ENCODE results near the gene C18orf63. TPM values are rescaled to one million over a fixed set of nuclear protein-coding genes. Genes with fewer than 3 reads are reported as not detected.

Gene C18orf63
- total and polyA plus RNA-seq, 2 of the 4 experiments (the other 2 are of a cell fraction) = not detected

DNA sequence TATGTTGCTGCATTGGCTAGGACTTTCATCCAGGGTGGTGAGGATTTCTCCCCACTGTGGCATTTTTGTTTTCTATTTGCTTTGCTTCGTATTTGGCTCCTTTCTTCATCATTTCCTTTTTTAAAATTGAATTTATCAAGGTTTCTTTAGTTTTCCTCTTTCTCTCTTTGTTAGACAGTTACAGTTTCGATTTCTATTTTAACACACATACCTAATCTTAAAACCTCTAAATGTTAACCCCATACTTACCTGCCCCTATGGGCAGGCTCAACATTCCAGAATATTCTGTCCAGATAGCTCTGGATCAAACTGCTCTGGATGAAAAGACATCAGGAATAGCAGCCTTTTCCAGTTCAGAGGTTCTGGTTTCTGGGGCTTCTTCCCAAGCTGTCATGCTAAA, 92.2 kb downstream of the C18orf63 start:
- Histone ChIP-seq H2BK20ac (ENCODE audit: low read depth, low read length) (no peak overlapping the region), H3K4ac (ENCODE audit: low read depth, low read length) (no peak overlapping the region), H3K9ac (ENCODE audit: low read depth, low read length) (no peak overlapping the region), H3K4me3 (ENCODE audit: insufficient read depth, low read depth, low read length) (no peak overlapping the region), H4K5ac (ENCODE audit: low read depth, low read length) (no peak overlapping the region), H3K79me1 (ENCODE audit: low read depth in 1 of 2, low read length in 2 of 2) (no peaks in the 10 kb centered on the region), H3K9me3 (ENCODE audit: control insufficient read depth, insufficient read depth, low read length) (no peaks in the 10 kb centered on the region), H4K8ac (ENCODE audit: low read depth in 2 of 2, low read length in 2 of 2) (no peak overlapping the region), H3K14ac (replicated peaks; ENCODE audit: low read depth, low read length) (no peak overlapping the region), H3K56ac (ENCODE audit: extremely low read depth, insufficient read depth, low read length) (no peak overlapping the region), H3K4me2 (ENCODE audit: low read depth, low read length) (no peak overlapping the region), H2BK5ac (ENCODE audit: low read depth, low read length, poor library complexity, severe bottlenecking) (no peak overlapping the region), H3K9me1 (ENCODE audit: insufficient read depth, low read length) (no peaks in the 10 kb centered on the region), H3K36me3 (ENCODE audit: control insufficient read depth, insufficient read depth, low read length) (no peaks in the 10 kb centered on the region), H3K4me1 (ENCODE audit: control insufficient read depth, insufficient read depth, low read length) (no peaks in the 10 kb centered on the region), H2AFZ (replicated peaks; ENCODE audit: low read length, poor library complexity) (no peak overlapping the region), H3K18ac (ENCODE audit: low read depth, low read length) (no peak overlapping the region), H3K27me3 (ENCODE audit: control insufficient read depth, insufficient read depth, low read length) (peaks cover 24% of the 10 kb centered on the region), H4K91ac (ENCODE audit: insufficient read depth, low read depth, low read length) (no peak overlapping the region), H2BK120ac (ENCODE audit: low read depth, low read length) (no peak overlapping the region), H4K20me1 (ENCODE audit: insufficient read depth, low read length) (no peaks in the 10 kb centered on the region), H2AK9ac (replicated peaks; ENCODE audit: low read depth, low read length, poor library complexity) (no peak overlapping the region), H2BK15ac (ENCODE audit: low read depth, low read length) (no peak overlapping the region), H3K23ac (ENCODE audit: low read depth, low read length) (no peak overlapping the region), H2AK5ac (ENCODE audit: low read depth, low read length) (no peak overlapping the region), H3K27ac (ENCODE audit: insufficient read depth, low read length) (no peak overlapping the region)
- ATAC-seq (ENCODE audit: low read depth) = no peak
- DNase-seq = no peak
- ChIA-PET POLR2A (ENCODE audit: unreplicated experiment) (interaction anchor here (0.7 kb wide), 1 partner anchor 813 kb away, joined by 4 read pairs; no protein-coding TSS in a partner anchor), CTCF (no interaction called here)
- intact Hi-C loops (cut with micrococcal nuclease) = no loop called here
- 20% methylated on average over 1 of the region's 2 CpGs; no CpG with 5 or more reads in 1 of the 2 experiments for WGBS, 2 experiments (ENCODE audit: extremely low coverage in 2 of 2, insufficient read length in 1 of 2)
- TF ChIP-seq CEBPB (IDR thresholded peaks at IDR 0.05; ENCODE audit: low read depth, low read length) (no peak), NFE2L2 (IDR thresholded peaks at IDR 0.05; ENCODE audit: low read depth, low read length) (no peak), FOS (IDR thresholded peaks at IDR 0.05; ENCODE audit: low read depth, low read length) (no peak), MAZ (IDR thresholded peaks at IDR 0.05; ENCODE audit: borderline replicate concordance, low read depth, low read length) (no peak)
- no TSS peak for BruUV-seq (replicated peaks)
- dilution Hi-C loops (cut with HindIII; ENCODE audit: low sequenced_read_pairs, unreplicated experiment) = no loop called here
- in situ Hi-C loops (cut with MboI; ENCODE audit: low sequenced_read_pairs) = no loop called here

Other genes starting within 250 kb of the C18orf63 start
- gene FBXO15, start 168.0 kb upstream of the C18orf63 start, total RNA-seq (2012; rRNA removed) = 0.90 and 1.1 TPM in 2 replicates
- 1.5 and 2.0 TPM in 2 replicates for gene FBXO15, start 168.0 kb upstream of the C18orf63 start, polyA plus RNA-seq (2012; rRNA removed)
- gene TIMM21, start 167.3 kb upstream of the C18orf63 start, total RNA-seq (2012; rRNA removed) = 41.9 and 42.8 TPM in 2 replicates
- 41.5 and 52.7 TPM in 2 replicates for gene TIMM21, start 167.3 kb upstream of the C18orf63 start, polyA plus RNA-seq (2012; rRNA removed)
- 13.4 and 43.0 TPM in 2 replicates for gene CYB5A, start 23.9 kb upstream of the C18orf63 start, total RNA-seq (2012; rRNA removed)
- 47.9 and 49.5 TPM in 2 replicates for gene CYB5A, start 23.9 kb upstream of the C18orf63 start, polyA plus RNA-seq (2012; rRNA removed)
- gene DIPK1C, start 141.5 kb downstream of the C18orf63 start, total RNA-seq (2012; rRNA removed) = not detected in 2 replicates
- not detected in 2 replicates for gene DIPK1C, start 141.5 kb downstream of the C18orf63 start, polyA plus RNA-seq (2012; rRNA removed)
- 52.0 and 52.2 TPM in 2 replicates for gene CNDP2, start 180.5 kb downstream of the C18orf63 start, total RNA-seq (2012; rRNA removed)
- 59.7 and 67.9 TPM in 2 replicates for gene CNDP2, start 180.5 kb downstream of the C18orf63 start, polyA plus RNA-seq (2012; rRNA removed)
- not detected in 2 replicates for gene CNDP1, start 218.7 kb downstream of the C18orf63 start, total RNA-seq (2012; rRNA removed)
- not detected in 2 replicates for gene CNDP1, start 218.7 kb downstream of the C18orf63 start, polyA plus RNA-seq (2012; rRNA removed)

Data from IMR-90 (cell line).